GM19099 (cell line): Measurements from ENCODE around the gene KIF9.

ENCODE experiments used
- POLR2A ChIP-seq: IDR thresholded peaks from 3 replicates; pipeline ENCODE4 v1.6.1; 2011; ENCODE audit warnings: low read depth; ENCODE audit not compliant: insufficient read length; ENCODE audit errors: extremely low read depth

Gene KIF9

GRCh38 chr3:47296562-47297302 is 14.1 kb upstream of the KIF9 start:
- TF ChIP-seq POLR2A, result no peak

GRCh38 chr3:47295976-47296375 is 13.4 kb upstream of the KIF9 start:
- TF ChIP-seq POLR2A, result no peak

DNA sequence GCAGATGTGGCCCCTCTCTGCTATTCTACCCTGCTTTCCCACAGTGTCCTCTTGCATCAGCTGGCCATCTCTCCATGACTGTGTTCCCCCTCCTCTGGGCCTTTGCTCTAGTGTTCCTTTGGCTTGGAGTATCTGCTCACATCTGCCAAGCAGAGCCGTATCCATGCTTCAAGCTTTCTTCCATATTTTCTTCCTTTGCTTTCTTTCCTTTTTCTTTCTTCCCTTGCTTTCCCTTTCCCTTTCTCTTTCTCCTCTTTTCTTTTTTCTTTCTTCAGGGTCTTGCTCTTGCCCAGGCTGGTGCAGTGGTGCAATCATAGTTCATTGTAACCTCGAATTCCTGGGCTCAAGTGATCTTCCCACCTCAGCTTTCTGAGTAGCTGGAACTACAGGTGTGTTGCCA is 12.7 kb upstream of the KIF9 start:
- no peak for TF ChIP-seq POLR2A

DNA sequence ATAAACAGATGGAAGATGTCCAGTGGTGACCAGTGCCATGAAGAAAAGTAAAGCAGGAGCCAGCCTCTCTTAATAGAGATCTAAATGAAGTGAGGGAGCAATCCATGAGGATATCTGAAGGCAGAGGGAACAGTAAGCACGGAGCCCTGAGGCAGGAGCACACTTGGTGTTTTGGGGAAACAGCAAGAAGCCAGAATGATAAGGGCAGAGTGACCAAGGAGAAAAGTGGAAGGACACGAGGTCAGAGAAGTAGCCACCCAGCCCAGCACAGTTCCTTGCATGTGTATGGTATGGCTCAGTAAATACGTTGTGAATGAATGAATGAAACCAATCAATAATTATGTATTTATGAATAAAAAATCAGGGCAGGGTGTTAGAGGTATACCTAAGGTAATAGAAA is 11.8 kb upstream of the KIF9 start:
- TF ChIP-seq POLR2A, result no peak

- no peak for TF ChIP-seq POLR2A
These were observed 11.2 kb upstream of the KIF9 start for GRCh38 chr3:47293822-47294221.

GRCh38 chr3:47291158-47291753 is 8.7 kb upstream of the KIF9 start:
- TF ChIP-seq POLR2A, result no peak

GRCh38 chr3:47288966-47289910 is 6.6 kb upstream of the KIF9 start:
- no peak for TF ChIP-seq POLR2A

GRCh38 chr3:47283591-47284364 is 1.2 kb upstream of the KIF9 start:
- TF ChIP-seq POLR2A, result no peak

DNA sequence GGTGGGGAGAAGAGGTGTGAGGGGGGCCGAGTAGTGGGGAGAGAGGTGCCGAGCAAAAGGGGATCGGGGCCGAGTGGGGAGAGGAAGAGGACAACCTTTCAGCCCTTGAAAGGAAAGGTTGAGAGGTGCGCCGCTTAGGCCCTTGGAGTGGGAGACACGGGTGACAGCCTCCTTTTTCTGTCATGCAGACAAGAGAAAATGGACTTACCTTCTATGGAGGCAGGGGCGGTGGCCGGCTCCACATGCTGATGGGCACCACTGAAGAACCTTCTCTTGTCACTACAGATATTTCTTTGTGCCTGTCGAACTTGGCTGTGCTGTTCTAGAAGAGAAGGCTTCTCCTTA is 566 bp upstream of the KIF9 start:
- TF ChIP-seq POLR2A, result no peak

GRCh38 chr3:47280519-47280918 is 2.1 kb downstream of the KIF9 start:
- TF ChIP-seq POLR2A, result no peak

- no peak for TF ChIP-seq POLR2A
These were observed 6.0 kb downstream of the KIF9 start for GRCh38 chr3:47276558-47276957.

DNA sequence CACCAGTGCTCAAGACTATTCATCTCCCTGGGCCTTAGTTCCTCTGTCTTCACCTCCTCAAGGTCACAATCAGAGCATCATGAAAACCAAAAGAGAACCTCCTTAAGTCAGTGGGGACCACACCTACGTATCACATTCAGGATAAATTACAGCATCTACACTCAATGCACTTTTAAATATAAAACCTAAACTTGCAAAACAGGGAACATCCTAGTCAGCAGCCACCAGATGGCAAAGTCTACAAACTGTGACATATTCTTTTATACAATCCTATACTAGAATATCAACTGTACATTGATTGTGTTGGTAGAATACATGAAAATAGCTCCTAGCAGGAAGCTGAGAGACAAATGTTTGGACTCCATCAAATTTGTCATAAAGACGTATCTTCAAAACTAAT is 7.9 kb downstream of the KIF9 start:
- TF ChIP-seq POLR2A, result no peak

- TF ChIP-seq POLR2A, result no peak
These were observed 9.0 kb downstream of the KIF9 start for GRCh38 chr3:47273564-47273963.

GRCh38 chr3:47270526-47270925 is 12.1 kb downstream of the KIF9 start:
- TF ChIP-seq POLR2A, result no peak

DNA sequence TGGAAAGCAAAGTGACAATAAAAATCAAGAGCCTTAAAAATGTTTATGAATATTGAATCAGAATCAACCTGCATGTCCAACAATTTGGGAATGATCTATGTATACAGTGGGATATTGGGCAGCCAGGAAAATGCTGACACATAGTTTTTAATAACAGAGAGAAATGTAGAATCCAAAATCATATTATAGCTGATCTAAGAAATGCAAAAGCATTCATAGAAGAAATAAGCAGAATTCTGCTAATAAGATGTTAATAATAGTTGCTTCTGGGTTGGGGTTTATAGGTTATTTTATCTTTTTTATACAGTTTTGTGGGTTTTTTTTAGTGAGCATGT is 15.1 kb downstream of the KIF9 start:
- TF ChIP-seq POLR2A, result no peak

DNA sequence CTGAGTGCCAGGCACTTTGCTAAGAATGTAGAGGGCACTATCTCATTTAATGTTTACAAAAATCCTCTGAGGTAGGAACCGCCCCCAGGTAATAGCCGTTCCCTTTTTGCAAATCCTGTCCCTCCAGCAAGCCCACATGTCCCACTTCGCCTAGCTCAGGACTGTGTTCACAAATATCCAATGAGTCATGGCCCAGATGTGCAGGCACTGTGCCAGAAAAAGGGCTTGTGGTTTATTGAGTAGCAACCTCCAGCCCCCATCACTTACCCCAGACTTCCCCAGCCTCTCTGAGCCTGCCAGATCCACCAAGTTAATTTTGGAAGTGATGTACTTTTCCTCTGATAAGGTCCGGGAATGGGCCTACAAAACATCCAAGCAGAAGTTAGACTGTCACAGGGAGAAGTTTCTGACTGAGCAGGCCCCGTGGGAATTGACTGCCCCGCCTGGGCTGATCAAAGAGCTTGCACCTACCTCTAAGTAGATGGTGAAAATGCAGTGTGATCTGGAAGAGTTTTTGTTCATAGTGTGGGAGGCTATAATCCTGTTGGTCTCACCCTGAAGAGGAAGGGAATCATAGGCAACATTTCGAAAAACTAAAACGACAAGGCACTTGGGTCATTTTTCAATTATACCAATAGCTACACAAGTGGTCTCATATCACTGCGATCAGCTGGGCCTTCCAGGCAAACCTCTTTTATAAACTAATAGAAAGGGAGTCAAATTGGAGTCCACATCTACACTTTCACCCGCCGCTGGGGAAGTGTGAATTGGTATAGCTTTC is 15.7 kb downstream of the KIF9 start:
- no peak for TF ChIP-seq POLR2A
